Activated gamma-delta T cell (primary cell): Measurements from ENCODE around the gene MFRP.

Experiments
- DNase-seq: peaks from one replicate; lab custom pipeline; 2025; lab: John Stamatoyannopoulos, UW

Gene MFRP

GRCh38 chr11:119359365-119360214 lies 13.1 kb upstream of the MFRP start:
- DNase-seq: no peak

- DNase-seq: no peak
These were observed 10.6 kb upstream of the MFRP start for GRCh38 chr11:119357074-119357473.

DNA sequence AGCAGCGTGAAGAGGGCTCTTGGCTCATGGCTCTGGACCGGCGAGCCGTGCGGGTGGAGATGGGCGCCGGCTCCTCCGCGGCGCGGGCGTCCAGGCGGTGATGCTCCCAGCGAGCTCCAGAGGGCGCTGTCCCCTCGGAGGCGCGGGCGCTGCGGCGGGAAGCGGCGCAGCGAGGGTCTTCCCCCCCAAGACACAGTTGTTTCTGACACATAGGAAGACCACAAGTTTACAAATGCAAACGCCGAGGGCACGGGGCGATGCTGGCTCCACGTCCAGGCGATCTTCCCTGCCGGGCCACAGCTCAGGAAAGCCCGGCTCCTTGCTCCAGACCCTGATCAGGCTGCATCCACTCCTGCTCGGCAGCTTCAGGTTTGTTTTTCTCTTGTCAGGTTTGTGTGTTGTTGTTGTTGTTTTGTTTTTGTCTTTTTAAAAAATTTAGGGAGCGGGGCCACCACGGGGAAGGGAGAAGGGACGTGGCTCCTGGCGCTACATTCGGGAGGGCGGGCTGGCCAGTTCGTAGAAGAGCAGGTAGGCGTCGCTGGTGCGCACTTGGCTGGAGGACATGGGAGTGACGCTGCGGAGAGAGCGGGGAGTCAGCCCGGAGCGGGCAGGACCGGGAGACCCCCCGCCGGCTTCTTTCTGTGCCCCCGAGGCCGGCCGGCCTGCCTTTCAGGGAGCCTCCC lies 10.0 kb upstream of the MFRP start:
- DNase-seq: peak; percentile 34

GRCh38 chr11:119355091-119355843 lies 8.8 kb upstream of the MFRP start:
- DNase-seq: no peak

DNA sequence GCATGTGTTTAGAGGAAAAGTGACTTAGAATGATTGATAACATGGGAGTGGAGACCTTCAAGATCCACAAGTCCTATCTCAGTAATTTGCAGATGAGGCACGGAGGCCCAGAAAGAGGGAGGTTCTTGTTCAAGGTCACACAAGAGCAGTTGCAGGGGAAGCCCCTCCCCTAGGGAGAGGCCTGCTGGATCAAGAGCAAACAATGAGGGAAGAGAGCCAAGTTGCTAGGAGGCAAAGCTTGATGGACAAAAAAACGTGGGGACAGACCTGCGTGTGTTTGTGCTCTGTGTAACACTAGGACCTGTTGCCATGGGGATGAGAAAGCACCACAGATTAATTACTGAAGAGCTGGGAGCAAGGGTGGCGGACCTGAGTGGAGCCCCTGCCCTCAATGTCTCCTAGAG lies 6.4 kb upstream of the MFRP start:
- DNase-seq: no peak

DNA sequence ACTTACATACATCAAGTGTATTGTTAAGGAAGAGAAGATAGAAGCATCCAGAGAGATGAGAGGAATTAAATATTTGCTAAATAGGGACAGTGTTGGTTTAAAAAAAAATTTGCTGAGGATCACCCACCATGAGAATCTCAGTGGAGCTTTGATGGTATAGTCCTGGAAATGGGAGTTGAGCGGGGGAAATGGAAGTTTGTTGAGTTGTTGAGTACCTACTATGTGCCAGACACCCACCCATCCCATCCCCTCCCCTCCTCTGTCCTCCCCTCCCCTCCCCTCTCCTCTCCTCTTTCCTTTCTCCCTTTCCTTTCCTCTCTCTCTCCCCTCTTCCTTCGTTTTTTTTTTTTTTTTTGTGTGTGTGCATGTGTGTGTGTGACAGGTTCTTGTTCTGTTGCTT lies 4.7 kb upstream of the MFRP start:
- no peak for DNase-seq

DNA sequence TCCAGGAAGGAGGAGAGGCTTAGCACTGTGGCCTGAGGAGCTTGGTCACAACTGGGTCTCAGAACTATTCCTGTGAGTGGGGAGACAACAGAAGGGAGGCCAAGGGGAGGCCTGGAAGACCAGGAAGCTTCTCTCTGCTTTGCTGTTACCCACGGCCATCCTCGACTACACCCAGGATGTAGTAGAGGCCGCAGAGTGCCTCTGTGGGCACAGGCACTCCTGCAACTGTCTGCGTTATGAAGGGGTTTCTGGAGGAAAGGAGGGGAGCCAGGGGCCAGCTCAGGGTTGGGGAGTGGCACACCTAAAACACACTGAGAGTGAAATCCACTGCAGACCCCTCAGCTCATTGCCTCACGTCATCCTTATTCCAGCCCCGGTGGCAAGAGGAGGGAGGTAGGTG lies 3.8 kb upstream of the MFRP start:
- no peak for DNase-seq

GRCh38 chr11:119347940-119348605 lies 1.6 kb upstream of the MFRP start:
- no peak for DNase-seq

DNA sequence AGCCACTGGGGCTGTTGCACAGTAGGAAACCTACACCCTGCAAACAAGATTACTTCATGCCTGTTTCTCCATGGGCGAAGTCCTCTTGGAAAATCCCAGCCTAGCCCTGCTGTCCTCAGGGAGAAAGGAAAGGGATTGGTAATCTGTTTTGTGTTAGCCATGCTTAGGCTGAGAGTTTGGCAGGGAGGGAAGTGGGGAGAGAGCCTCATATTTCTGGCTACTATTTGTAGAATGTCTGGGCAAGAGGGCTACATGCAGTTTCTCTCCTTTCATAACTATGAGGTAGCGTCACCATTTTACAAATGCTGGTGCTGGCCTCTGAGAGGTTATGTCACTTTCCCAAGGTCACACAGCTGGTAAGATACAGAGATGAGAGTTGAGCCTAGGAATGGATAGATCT lies 737 bp upstream of the MFRP start:
- DNase-seq: no peak

DNA sequence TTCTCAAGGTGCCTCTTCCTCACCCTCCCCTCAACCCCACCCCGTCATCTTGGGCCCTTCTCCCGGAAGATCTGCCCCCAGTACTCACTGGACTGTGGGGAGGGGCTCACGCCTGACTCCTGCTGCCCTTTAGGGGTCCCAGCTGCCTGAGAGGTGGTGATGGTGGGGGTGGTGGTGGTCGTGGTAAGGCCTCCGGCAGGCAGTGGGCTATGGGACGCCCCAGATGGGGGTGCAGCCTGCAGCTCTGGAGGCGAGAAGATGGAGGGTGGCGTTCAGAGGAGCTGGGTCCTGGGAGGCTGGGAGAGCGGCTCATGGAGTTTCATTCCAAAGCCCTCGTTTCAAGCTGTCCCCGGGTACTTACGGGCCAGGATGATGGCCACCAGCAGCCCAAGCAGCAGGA lies 820 bp downstream of the MFRP start:
- DNase-seq: no peak

GRCh38 chr11:119344291-119345010 lies 2.1 kb downstream of the MFRP start:
- DNase-seq: no peak

DNA sequence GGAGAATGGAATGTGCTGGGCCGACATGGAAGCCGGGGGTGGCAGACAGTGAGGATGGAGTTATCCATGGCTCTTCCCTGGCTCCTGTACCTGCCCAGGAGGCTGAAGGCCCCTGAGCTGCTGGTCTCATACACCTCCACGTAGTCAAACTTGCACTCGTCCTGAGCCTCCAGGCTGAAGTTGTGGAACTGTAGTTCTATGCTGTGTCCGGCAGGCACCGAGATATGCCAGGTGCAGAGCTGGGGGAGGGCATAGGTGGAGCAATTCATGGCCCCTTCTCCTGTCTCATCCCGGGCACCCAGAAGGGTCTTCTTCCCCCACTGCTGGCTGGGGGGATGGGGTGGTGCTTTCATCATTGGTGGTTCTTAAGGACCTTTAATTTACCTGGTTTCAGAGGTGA lies 2.8 kb downstream of the MFRP start:
- DNase-seq: no peak

GRCh38 chr11:119342362-119343130 lies 4.0 kb downstream of the MFRP start:
- DNase-seq: no peak

- DNase-seq: no peak
These were observed 4.5 kb downstream of the MFRP start for GRCh38 chr11:119342023-119342300.

DNA sequence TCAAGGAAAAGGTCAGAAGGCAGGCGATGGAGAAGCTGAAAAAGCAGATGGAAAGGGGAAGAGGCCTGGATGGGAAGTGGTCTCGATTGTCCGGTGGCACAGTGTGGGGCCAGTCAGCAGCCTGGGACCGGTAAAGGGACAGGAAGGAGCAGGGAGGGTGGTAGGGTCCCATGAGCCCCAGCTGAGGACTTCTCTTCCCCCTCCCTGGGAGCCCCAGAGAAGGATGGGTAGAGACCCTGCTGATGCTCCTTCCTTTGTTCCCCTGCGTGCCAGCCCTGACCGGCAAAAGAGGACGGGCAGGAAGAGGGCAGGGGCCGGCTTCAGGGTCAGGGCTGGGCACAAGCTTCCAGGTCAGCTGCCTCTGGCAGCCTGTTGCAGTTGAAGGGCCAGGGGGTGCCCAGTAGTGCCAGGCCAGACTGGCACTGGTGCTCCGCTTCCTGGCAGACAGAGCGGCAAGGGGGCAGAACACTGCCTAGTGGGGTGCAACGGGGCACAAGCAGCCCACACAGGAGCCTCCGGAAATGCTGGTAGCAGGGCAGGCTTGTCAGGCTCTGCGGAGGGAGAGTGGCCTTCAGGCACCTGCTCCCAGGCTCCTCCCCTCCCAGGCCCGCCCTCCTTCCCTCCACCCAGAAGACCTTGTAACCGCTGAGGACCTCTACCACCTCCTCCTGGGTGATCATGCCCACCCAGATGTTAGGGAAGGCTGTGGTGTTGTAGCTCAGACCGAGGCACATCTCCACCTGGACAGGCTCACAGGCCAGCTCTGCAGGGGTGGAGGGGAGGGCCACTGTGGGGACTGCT lies 5.1 kb downstream of the MFRP start:
- DNase-seq: no peak

DNA sequence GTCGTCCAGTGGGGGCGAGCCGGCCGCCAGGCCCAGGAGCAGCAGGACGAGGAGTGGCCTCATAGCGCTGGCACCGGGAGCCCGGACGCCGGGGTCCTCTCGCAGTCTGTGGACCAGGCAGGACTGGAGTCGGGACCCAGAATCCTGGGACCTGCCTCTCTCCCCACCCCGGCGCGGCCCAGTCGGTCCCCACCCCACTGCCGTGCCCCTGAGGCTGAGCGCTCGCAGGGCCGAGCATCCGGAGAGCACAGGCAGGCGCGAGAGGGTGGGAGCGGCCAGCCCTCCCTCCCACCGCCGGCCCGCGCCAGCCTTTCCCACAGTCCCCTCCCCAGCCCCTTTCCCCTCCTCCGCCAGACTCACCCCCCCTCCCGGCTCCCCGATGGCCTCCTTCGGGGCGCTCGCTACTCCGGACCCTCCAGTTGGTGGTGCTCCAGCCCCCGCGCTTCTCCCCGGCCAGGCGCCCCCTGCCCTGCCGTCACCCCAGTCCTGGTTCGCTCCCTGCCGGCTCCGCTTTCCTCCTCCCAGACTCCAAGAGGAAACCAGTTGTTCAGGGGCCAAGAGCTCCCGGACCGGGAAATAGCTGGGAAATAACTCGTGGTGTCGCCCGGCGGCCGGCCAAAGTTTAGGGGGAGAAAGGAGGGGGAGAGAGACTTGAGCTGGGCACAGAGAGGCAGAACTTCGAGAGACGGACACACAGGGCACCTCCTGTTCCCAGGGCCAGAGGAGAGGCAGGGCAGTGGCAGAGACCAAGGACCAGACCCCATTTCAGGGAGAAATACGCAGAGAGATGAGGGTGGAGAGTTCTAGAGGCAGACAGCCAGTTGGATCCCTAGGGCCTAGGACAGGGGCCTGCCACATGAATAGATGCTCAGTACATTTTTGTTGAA lies 5.9 kb downstream of the MFRP start, which contains the start of gene C1QTNF5:
TSS of gene C1QTNF5 (minus strand) at position 549 of the 887 bp plus-strand sequence. CDS start at position 63, 486 bp downstream.
- DNase-seq: no peak

- DNase-seq: no peak
These were observed 6.7 kb downstream of the MFRP start for GRCh38 chr11:119339589-119340334.

DNA sequence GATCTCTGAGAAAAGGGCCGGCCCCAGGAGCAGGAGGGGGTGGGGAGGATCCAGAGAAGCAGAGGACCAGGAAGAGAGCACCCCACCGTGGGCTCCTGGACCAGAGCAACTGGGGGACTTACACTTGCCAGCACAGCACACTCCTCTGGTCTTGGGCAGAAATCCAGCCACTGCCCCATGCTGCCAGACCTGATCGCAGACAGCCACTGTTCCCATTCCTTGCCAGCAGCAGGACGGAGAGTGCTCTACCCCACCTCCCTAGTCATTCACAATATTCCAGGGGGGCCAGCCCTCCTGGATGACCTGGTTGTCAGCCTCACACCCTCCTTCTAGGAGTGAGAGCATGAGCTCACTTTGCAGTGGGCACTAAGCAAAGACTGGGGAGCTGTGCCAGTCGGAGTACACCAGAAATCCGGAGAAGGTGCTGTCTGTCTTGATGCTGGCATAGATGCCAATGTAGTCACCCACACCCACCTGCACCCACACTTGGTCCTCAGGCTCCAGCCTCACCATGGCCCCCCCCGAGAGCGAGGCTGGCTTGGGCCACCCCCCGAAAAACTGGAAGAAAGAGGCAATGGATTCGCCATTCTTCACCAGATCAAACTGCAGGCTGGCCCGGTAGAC lies 7.4 kb downstream of the MFRP start:
- DNase-seq: no peak
